HFFc6 (cell line): Measurements from ENCODE around the gene STUM. TPM values are rescaled to one million over a fixed set of nuclear protein-coding genes. Genes with fewer than 3 reads are reported as not detected.

Experiments
- DNase-seq: peaks from one replicate; pipeline ENCODE4 v3.0.0-alpha.2; 2018
- H3K27ac Mint-ChIP-seq: 2 replicates; pipeline ENCODE4 v1.8.0; 2020; ENCODE audit warnings: mild to moderate bottlenecking, mixed read lengths
- H3K27me3 Mint-ChIP-seq: 2 replicates; pipeline ENCODE4 v1.8.0; 2021; ENCODE audit warnings: mild to moderate bottlenecking, moderate library complexity, mixed read lengths; ENCODE audit not compliant: insufficient read depth
- H3K36me3 Mint-ChIP-seq: 2 replicates; pipeline ENCODE4 v1.8.0; 2021; ENCODE audit warnings: low read depth, mixed read lengths
- H3K4me1 Mint-ChIP-seq: 2 replicates; pipeline ENCODE4 v1.8.0; 2020; ENCODE audit warnings: low read depth, mixed read lengths
- H3K4me3 Mint-ChIP-seq: 2 replicates; pipeline ENCODE4 v1.8.0; 2020; ENCODE audit warnings: mild to moderate bottlenecking, moderate library complexity, mixed read lengths
- H3K9me3 Mint-ChIP-seq: 2 replicates; pipeline ENCODE4 v1.8.0; 2020; ENCODE audit warnings: mild to moderate bottlenecking, mixed read lengths
- total RNA-seq, 6 experiments: library from RNA; stranded (reverse); fragmentation: NEBNext Ultra II Directional; extraction: Animal tissue kit (Norgen Biotek cat#: 25700); gene quantifications; 2 replicates in 1 of 6; 3 replicates in 5 of 6; pipeline ENCODE4 v1.2.3, GENCODE V29; 2021
- TF ChIP-seq, protein P1 (sequence below): fragments of 200-600 bp; sonication (generic); IDR thresholded peaks from 2 replicates; pipeline ENCODE4 v1.5.0; 2021; ENCODE audit warnings: antibody characterized with exemption, mild to moderate bottlenecking

STUM gene
- total RNA-seq, 6 experiments from 2014 or later: not detected

DNA sequence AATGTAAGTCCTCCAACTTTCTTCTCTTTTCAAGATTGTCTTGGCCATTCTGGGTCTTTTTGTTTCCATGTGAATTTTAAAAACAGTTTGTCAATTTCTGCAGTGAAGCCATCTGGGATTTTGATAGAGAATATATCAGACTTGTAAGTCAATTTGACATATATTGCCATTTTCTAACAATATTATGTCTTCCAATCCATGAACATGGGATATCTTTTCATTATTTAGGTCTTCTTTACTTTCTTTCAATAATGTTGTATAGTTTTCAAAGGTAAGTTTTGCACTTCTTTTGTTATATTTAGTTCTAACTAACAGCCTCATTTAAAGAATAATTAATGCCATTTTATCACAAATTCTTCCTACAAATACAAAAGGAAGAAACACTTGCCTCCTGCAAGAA lies 73.4 kb downstream of the STUM start:
- Mint-ChIP-seq H3K9me3 (no peaks in the 10 kb centered on the region; the same call in 1 of the 2 replicates), H3K4me3 (no peak overlapping the region), H3K36me3 (no peaks in the 10 kb centered on the region; the same call in 1 of the 2 replicates), H3K4me1 (peaks cover 27% of the 10 kb centered on the region), H3K27ac (no peak overlapping the region), H3K27me3 (peaks cover 14% of the 10 kb centered on the region)
- no peak for DNase-seq
- TF ChIP-seq, protein P1, sequence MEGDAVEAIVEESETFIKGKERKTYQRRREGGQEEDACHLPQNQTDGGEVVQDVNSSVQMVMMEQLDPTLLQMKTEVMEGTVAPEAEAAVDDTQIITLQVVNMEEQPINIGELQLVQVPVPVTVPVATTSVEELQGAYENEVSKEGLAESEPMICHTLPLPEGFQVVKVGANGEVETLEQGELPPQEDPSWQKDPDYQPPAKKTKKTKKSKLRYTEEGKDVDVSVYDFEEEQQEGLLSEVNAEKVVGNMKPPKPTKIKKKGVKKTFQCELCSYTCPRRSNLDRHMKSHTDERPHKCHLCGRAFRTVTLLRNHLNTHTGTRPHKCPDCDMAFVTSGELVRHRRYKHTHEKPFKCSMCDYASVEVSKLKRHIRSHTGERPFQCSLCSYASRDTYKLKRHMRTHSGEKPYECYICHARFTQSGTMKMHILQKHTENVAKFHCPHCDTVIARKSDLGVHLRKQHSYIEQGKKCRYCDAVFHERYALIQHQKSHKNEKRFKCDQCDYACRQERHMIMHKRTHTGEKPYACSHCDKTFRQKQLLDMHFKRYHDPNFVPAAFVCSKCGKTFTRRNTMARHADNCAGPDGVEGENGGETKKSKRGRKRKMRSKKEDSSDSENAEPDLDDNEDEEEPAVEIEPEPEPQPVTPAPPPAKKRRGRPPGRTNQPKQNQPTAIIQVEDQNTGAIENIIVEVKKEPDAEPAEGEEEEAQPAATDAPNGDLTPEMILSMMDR: no peak

DNA sequence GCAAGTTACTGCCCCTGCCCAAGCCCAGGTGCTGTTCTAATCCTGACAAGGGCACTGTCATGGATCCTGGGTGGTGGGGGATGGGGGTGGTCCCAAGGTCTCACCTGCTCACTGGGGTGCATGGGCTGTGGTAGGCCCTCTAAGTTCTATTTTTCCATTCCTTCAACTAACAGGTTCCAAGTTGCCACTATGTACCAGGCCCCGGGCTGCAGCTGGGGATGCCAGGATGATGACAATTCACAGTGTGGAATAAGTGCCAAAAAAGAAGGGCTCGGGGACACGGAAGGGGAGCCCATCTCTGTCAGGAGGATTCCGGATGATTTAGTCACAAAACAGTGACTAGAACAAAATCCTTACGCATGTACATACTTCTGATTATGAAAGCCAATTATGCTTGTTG lies 76.0 kb downstream of the STUM start:
- Mint-ChIP-seq H3K27me3 (peaks cover 3% of the 10 kb centered on the region), H3K4me1 (peaks cover 27% of the 10 kb centered on the region), H3K27ac (peak overlapping the region; percentile 52; the same call in 1 of the 2 replicates), H3K36me3 (no peaks in the 10 kb centered on the region; the same call in 1 of the 2 replicates), H3K4me3 (no peak overlapping the region), H3K9me3 (no peaks in the 10 kb centered on the region; the same call in 1 of the 2 replicates)
- peak; percentile 89 for DNase-seq
- TF ChIP-seq, protein P1: no peak

DNA sequence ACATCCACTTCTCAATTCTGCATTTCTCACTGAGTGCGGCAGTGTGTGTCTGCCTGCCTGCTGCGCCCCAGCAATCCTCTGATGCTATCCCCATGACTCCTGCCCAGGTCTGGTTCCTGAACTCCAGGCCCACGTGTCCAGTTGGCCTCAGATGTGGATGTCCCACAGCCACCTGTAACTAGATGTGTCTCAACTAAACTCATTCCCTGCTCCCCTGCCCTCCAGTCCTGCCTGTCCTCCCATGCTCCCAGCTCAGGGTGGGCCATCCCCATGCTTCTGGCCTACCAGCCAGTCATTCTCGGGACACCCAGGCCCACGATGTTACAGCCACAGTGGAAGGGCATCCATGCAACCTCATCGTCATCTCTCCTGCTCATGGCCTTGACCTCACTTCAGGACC lies 76.8 kb downstream of the STUM start:
- H3K9me3 Mint-ChIP-seq: no peaks in the 10 kb centered on the region; the same call in 1 of the 2 replicates
- no peak overlapping the region; the same call in 1 of the 2 replicates for H3K4me3 Mint-ChIP-seq
- TF ChIP-seq, protein P1: no peak
- peaks cover 3% of the 10 kb centered on the region for H3K27me3 Mint-ChIP-seq
- no peak overlapping the region for H3K27ac Mint-ChIP-seq
- no peaks in the 10 kb centered on the region; the same call in 1 of the 2 replicates for H3K36me3 Mint-ChIP-seq
- no peak for DNase-seq
- peaks cover 27% of the 10 kb centered on the region for H3K4me1 Mint-ChIP-seq

GRCh38 chr1:226625832-226626576 lies 77.4 kb downstream of the STUM start:
- Mint-ChIP-seq H3K4me1 (peaks cover 27% of the 10 kb centered on the region), H3K36me3 (no peaks in the 10 kb centered on the region; the same call in 1 of the 2 replicates), H3K27me3 (peaks cover 5% of the 10 kb centered on the region), H3K27ac (no peak overlapping the region; the same call in 1 of the 2 replicates), H3K9me3 (no peaks in the 10 kb centered on the region; the same call in 1 of the 2 replicates), H3K4me3 (peak overlapping the region; percentile 5; the same call in 1 of the 2 replicates)
- DNase-seq: no peak
- TF ChIP-seq, protein P1: no peak

GRCh38 chr1:226626577-226626956 lies 78.0 kb downstream of the STUM start:
- H3K4me1 Mint-ChIP-seq: peaks cover 27% of the 10 kb centered on the region
- no peaks in the 10 kb centered on the region; the same call in 1 of the 2 replicates for H3K36me3 Mint-ChIP-seq
- H3K27me3 Mint-ChIP-seq: peaks cover 6% of the 10 kb centered on the region
- H3K27ac Mint-ChIP-seq: no peak overlapping the region
- H3K4me3 Mint-ChIP-seq: peak overlapping the region; percentile 5; the same call in 1 of the 2 replicates
- no peaks in the 10 kb centered on the region; the same call in 1 of the 2 replicates for H3K9me3 Mint-ChIP-seq
- TF ChIP-seq, protein P1: peak; percentile 98
- peak; percentile 53 for DNase-seq
